Pons (tissue), 1 donor: ENCODE results near the gene DLG2.
"Not testable (repeated sequence)": the region's sequence is repeated elsewhere in the genome, so short reads cannot be mapped to it uniquely, and the experiment has no call there.

Source experiments
- DNase-seq: peaks from one replicate; pipeline ENCODE4 v3.0.0-alpha.2; 2016; ENCODE audit warnings: low spot score

DLG2 gene

GRCh38 chr11:85627332-85627997, at the start of gene DLG2:
Gene DLG2 (minus strand): TSS chr11:85627344.
- DNase-seq, result peak; percentile 77

DNA sequence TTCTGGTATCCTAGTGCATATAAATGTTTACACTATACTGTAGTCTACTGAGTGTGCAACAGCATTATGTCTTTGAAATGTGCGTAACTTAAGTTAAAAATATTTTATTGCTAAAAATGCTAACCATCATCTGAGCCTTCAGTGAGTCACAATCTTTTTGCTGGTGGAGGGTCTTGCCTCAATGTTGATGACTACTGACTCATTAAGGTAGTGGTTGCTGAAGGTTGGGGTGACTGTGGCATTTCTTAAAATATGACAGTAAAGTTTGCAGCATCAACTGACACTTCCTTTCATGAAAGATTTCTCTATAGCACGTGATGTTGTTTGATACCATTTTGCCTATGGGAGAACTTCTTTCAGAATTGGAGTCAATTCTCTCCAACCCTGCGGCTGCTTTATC, 46.2 kb upstream of the DLG2 start:
- DNase-seq, result no peak

GRCh38 chr11:85672105-85672902, 45.2 kb upstream of the DLG2 start:
- no peak for DNase-seq

DNA sequence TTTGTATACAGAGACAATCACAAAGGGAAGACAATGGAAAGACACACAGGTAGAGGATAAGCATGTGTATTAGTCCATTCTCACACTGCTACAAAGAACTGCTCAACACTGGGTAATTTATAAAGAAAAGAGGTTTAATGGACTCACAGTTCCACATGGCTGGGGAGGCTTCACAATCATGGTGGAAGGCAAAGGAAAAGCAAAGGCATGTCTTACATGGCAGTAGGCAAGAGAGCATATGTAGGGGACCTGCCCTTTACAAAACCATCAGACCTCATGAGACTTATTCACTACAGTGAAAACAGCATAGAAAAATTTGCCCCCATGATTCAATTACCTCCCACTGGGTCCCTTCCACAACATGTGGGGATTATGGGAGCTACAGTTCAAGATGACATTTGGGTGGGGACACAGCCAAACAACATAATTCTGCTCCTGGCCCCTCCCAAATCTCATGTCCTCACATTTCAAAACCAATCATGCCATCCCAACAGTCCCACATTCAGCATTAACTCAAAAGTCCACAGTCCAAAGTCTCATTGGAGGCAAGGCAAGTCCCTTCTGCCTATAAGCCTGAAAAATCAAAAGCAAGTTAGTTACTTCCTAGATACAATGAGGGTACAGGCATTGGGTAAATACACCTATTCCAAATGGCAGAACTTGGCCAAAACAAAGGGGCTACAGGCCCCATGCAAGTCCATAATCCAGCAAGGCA, 44.0 kb upstream of the DLG2 start:
- not testable (repeated sequence) for DNase-seq

GRCh38 chr11:85668157-85668556, 41.0 kb upstream of the DLG2 start:
- DNase-seq, result no peak

DNA sequence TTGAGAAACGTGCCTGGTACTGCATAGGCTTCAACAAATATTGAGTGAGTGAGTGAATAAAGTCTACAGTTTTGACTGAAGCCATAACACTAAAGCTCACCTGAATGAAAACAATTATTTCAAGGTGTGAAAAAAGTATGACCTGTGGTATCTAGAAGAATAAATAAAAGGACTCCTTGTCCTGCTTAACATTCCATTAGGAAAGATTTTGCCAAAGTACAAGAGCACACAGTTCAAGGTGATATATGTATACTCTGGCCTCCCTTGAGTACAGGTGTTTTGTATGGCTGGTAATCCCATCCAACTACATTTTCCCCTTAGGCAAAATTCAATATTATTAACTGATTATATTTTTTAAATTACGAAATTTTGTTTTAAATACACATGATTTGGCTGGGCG, 39.5 kb upstream of the DLG2 start:
- DNase-seq, result no peak

DNA sequence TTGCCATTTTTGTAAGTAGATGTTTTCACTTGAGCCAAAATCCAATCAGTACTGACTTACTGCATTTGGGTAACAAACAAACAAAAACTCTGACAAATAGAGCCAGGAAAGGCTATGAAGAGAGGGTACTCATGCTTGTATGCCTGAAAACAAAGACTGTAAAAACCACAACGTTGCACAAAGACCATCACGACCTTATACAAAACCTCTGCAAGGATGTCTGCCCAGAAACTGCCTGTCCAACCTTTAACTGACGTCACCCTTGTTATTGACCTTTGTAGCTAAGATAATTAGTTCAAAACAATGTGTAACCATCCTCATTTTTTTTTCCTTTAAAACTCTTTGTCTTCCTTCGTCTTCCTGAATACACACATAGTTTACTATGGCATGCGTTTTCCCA, 38.6 kb upstream of the DLG2 start:
- no peak for DNase-seq

DNA sequence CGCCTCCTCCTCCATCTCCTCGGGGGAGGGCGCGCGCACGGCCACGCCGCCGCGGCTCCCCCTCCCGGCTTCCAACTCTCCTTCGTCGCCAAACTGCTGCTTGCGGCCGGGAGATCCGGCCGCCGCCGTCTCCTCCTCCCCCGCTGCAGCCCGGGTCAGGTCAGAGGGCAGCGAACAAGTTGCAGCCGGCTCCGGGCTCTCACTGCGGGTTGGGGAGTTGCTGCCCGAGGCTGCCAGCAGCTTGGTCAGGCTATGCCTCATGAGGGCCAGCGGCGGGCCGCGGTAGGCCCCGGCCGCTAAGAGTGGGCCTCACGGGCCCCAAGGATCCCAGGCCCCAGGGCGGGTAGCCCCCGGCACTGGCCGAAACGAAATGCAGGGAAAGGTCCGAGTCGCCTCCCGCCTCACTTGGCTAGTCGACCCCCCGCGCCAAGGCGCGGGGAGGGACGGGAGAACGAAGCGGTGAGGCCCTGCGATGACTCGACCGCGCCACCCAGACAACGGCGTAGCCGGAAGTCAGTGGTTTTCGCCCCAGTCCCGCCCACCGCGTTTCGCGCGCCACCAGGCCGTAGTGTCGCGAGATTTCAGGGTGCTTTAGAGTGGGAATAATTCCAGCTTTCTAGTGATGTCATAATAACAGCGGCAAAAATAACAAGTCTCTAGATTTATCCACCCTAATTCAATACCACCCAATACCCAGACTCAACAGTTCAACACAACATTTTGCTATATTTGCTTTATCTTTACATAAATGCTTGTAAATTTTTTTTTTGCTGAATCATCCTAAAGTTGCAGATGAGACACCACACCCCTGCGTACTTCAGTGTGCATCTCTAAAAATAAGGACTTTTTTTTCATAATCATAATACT, 37.7 kb upstream of the DLG2 start, which contains the start of gene CREBZF:
CREBZF (minus strand) TSS at position 515 of the 867 bp plus-strand sequence; CDS start at position 261, 254 bp downstream.
- peak; percentile 96 for DNase-seq

GRCh38 chr11:85663753-85664614, 36.8 kb upstream of the DLG2 start:
- peak; percentile 74 for DNase-seq

- no peak for DNase-seq
Observed at GRCh38 chr11:85663080-85663752, 36.1 kb upstream of the DLG2 start.

DNA sequence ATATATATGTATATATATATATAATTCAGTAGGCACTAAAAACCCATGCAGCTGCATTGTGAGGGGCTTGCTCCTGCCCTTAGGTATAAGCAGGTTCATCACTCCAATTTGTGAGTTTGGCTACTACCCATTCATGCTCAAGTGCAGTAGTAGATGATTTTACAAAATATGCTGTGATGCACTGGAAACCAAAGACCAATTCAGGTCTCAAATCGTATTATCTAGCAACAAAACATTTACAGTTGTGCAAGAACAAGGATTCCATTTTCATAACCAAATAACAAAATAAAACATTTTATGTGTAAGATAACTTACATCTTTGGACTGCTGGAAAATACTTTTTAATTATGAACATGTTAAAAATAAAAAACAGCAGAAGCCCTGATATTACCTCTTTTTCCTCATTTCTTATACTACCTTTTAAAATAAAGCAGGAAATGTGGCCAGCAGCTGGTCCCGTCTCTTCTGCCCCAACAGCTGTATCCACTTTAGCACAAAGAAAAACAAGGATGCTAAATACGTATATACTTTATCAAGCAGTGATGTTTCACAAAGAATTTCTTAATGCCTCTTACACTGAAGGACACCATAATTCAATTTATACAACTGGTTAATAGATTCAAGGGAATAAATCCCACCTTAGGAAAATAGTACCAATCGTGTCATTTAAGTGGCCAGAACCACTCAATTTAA, 35.0 kb upstream of the DLG2 start:
- no peak for DNase-seq

DNA sequence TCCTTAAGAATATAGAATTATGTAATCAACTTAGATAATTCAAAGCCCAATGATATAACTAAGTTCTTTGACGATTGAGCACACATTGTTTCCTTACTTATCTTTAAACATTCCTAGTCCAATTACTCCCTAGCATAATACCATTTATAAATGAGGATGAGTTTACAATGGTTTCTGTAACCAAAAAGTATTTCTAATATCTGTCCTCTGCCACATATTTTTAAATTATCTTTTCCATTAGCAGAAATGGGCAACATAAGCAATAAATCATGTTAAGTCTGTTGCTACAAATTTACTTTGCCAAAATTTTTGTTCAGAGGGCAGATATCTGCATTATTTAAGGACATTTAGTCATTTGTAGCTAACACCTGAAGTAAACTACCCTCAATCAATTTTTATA, 31.0 kb upstream of the DLG2 start:
- DNase-seq, result no peak

DNA sequence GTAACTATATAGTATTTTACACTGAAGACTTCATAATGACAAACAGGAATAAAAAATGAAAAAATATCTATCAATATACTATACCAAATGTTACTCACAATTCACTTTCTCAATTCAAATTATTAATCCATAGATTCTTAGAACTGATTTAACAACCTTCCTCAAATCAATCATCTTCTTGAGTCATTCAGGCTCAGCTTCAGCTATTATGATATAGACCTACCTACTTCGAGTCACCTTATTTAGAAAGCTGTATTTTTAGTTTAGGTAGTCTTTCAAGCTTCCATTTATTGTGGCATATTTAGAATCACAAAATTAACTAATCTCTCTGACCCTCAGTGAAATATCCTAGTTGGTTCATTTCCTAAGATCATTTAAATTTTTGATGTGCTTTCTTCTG, 29.6 kb upstream of the DLG2 start:
- no peak for DNase-seq

DNA sequence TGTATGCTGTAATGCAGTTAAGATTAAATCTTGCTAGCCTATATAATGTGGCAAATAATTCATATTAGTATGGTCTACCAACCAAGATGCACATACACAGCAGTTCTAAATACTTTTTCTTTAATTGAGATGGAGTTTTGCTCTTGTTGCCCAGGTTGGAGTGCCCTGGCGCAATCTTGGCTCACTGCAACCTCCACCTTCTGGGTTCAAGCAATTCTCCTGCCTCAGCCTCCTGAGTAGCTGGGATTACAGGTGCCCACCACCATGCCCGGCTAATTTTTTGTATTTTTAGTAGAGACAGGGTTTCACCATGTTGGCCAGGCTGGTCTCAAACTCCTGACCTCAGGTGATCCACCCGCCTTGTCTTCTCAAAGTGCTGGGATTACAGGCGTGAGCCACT, 27.2 kb upstream of the DLG2 start:
- not testable (repeated sequence) for DNase-seq

GRCh38 chr11:85652786-85653447, 25.8 kb upstream of the DLG2 start:
- no peak for DNase-seq

- no peak for DNase-seq
Observed at GRCh38 chr11:85651118-85651517, 24.0 kb upstream of the DLG2 start.

GRCh38 chr11:85647604-85648299, 20.6 kb upstream of the DLG2 start, which contains the start of gene TMEM126A:
Gene TMEM126A (plus strand): TSS chr11:85647967. CDS start chr11:85650256, 2,289 bp downstream.
- DNase-seq, result peak; percentile 84

GRCh38 chr11:85647078-85647477, 19.9 kb upstream of the DLG2 start:
- no peak for DNase-seq
